CD4-positive, alpha-beta T cell treated with Interferon gamma for 1 hour (primary cell): ENCODE measurements around the gene IL4I1.

Experiments used
- DNase-seq: peaks from one replicate; pipeline ENCODE4 v3.0.0-alpha.2; 2020

The IL4I1 gene

DNA sequence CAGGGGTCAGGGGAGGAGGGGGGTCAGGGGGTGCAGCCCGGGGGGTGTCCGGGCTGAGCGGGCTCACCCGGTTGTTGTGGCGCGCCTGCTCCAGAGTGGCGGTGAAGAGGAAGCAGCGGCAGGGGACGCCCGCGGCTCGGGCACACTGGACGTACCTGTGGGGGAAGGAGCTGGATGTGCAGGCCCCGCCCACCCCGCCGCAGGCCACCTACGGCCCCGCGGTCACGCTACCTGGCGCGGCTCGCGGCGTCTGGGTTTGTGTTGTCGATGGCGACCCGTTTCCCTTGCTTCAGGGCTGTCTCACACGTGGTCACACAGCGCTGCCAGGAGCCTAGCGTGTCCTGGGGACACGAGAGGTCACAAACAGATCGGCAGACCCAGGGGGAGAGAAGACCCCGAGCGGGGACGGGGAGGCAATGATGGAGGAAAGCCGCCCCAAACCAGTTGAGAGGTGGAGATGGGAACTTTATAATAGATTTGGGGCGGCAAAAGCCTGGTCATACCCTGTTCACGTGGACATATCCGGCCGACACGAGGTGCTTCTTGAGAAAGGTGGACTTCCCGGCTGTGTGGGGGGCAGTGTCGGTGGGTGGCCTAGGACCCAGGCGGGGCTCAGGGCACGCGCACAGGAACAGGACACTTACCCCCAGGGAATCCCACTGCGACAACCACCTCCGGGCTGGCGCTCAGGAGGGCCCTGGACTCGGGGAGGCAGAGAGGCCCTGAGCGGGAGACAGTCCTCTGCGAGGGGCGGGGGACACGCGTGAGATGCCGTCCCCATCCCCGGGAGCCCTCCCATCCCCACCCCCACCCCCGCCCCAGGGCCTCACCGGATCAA, 34.9 kb downstream of the IL4I1 start:
- DNase-seq: no peak

GRCh38 chr19:49861107-49861506, 35.6 kb downstream of the IL4I1 start:
- no peak for DNase-seq

GRCh38 chr19:49860336-49861102, 36.2 kb downstream of the IL4I1 start:
- no peak for DNase-seq

GRCh38 chr19:49859682-49860335, 36.9 kb downstream of the IL4I1 start:
- no peak for DNase-seq

DNA sequence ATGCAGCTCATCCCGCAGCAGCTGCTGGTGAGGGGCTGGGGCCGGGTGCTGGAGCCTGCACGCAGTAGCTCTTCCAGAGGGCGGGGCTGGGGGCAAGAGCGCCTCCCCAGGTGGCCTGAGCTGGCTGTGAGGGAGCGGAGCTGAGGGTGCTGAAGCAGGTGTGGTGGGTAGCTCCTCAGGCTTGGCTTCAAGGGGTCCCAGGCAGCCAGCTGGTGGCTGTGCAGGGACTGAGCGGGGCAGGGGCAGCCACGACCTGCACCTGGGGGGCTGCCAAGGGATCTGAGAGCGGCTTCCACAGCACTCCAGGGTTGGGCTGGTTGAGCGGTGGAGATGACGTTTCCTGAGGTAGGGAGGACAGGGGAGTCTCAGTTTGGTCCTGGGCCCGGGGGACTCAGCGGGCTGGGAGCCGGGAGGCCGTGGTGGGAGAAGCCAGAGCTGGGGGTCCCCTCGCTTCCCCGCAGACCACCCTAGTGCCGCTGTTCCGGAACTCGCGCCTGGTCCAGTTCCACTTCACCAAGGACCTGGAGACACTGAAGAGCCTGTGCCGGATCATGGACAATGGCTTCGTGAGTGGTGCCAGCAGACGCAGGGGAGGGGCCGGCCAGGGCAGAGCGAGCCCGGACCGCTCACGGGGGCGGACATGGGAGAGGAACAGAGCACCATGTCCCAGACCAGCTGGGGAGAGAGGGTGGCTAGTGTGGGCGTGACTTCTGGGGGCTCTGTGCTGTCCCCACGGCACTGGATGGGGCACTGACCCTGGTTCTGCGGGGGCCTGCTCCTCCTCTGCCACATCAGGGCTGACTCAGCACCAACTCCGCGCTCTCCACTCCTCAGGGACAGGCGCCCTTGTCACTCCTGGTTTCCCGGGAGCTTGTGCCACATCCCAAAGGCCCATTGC, 38.4 kb downstream of the IL4I1 start:
- DNase-seq: no peak

- DNase-seq: no peak
These were observed 38.9 kb downstream of the IL4I1 start for GRCh38 chr19:49857838-49858087.

DNA sequence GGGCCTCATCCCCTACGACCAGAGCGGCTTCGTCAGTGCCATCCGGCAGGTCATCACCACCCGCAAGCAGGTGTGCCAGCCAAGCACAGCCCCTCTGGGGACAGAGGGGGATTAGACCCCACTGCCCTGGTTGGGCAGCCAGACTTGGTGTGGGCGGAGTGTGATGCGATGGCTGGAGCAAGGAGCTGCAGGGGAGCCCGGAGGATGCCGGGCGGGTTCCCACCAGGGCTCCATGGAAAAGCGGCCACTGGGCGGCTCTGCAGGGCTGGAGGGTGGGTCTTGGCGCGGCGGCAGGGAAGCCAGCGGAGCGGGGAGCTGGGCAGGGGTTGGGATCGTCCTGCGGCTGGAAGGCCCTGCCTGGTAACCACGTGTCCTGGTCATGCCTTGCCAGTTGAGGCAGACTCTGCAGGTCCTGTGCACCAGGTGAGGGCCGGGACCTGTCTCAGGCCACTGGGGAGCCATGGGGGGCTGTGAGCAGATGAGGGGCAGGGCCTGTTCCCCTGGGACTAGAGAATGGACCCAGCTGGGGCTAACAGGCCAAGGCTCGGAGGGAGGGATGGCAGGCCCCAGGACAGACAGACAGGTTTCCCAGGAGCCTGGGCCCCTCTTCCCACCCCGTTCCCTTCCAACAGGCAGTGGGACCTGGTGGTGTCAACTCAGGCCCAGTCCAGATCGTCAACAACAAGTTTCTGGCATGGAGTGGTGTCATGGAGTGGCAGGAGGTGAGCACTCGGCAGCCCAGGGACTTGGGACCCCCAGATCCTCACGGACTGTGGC, 39.4 kb downstream of the IL4I1 start:
- no peak for DNase-seq

GRCh38 chr19:49856574-49857021, 40.1 kb downstream of the IL4I1 start:
- no peak for DNase-seq

DNA sequence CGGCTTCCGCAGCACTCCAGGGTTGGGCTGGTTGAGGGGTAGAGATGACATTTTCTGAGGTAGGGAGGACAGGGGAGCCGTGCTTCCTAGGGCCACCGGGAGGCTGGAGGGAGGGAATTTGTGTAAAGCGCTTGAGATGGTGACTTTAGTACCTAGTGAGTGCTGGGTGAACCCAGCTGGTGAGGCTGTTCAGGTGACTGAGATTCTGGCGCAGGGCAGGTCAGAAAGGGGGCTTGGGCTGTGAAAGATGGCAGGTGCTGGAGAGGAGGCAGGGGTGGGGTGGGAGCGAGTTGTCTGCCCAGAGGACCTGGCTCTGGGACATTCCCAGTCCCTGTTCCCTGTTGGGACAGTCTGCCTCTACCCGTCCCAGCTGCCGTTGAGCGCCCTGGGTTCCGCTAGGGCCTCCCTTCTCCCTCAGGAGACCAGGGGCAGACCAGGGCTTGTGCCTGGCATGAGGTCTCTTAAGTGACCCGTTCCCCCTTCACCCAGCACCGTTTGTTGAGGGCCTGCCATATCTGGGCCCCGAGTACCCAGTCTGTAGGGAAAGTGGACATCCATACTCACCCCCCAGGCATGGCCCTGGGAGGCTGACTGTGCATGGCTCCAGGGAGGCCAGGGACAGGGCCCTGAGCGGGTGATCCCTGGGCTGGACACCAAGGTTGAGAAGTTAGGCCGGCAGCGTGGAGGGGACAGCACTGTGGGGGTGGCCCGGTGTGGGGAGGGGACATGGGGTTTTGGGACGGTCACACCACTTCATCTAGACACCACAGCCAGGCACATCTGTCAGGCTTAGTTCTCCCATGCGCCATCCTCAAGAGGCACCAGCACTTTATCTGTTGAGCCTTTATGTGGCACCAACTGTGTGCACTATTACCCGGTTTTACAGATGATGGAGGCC, 40.8 kb downstream of the IL4I1 start:
- DNase-seq: no peak

DNA sequence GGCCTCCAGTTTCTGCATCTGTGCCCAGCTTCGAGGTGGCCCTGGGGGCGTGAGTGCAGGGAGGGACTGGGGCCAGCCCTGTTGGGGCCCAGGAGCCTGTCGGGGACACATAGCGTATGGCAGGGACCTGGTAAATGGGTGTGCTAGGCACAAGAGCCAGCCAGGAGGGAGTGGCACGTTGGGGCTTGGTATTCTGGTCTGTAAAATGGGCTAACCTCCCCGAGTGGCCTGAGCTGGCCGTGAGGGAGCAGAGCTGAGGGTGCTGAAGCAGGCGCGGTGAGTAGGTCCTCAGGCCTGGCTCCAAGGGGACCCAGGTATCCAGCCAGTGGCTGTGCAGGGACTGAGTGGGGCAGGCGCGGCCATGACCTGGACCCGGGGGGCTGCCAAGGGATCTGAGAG, 41.4 kb downstream of the IL4I1 start:
- DNase-seq: no peak

GRCh38 chr19:49854378-49855263, 42.1 kb downstream of the IL4I1 start:
- no peak for DNase-seq

- DNase-seq: no peak
These were observed 42.8 kb downstream of the IL4I1 start for GRCh38 chr19:49853852-49854377.

DNA sequence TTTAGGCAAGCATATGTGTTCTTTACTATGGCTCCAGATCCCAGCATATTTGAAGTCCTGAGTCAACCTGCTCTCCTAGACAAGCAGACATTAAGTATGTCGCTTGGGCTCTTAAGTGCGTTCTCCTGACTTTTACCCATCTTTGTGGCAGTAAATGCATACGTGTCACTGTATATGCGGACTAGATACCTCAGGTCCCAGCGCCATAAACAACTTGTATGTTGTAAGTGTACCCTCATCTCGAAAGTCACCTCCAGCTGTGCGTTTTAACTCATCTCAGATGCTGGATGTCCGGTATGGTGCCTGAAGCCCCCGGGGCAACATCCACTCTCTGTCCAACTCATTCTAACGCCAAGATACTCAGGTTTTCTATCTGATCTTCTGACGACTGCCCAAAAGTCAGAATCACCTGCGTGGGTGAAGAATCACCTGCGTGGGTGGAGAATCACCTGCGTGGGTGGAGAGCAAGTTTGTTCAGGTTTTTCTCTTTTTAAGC, 44.0 kb downstream of the IL4I1 start:
- no peak for DNase-seq

- peak; percentile 29 for DNase-seq
These were observed 45.0 kb downstream of the IL4I1 start for GRCh38 chr19:49851456-49852259.

- peak; percentile 88 for DNase-seq
These were observed 46.0 kb downstream of the IL4I1 start, which contains the start of gene PTOV1 for GRCh38 chr19:49850487-49851342. Gene PTOV1 (plus strand): TSS chr19:49851159.

DNA sequence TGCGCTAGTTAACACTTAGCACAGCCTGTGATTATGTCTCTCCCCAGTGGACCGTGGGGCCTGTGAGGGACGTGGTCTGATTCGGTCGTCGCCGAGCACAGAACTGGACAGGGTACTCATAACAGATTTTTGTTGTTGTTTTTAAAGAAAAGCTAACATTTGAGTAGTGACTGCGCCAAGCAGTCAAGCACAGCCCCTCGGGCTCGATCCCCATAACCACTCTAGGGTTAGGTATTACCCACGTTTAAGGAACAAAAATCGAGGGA, 46.5 kb downstream of the IL4I1 start:
- no peak for DNase-seq

DNA sequence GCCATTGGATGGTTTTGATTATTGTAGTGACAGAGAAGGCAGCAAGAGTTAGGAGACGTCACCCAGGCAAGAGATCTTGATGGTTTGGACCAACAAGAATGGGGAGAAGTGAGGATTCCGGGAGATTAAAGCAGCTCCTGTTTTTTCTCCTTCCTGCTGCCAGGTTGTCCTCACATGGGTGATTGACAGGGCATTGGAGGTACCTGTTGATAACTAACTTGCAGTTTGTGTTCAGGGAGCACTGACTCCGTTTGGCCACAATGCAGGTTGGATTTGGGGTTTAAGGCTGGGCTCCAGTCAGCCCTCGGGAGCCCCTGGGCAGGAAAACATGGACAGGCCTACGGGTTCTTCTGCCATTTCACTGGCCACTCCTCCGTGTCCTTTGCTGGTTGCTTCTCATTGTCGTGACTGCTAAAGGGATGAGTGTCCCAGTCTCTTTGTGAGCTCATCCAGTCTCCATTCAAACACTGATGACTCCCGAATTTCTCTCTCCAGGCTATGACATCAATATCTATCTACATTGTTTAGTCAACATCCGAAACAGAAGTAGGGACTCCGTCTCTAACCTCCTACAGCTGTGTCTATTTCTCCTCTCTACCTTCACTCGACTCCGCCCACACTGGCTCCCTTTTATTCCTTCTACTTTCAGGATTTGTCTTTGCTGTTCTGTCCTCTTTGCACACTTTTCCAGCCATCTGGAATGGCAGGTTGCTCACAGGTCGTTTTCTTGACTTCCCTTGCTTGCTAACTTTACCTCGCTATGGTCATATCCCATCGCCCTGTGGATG, 47.1 kb downstream of the IL4I1 start:
- no peak for DNase-seq
